Tibial nerve (tissue), 4 donors: ENCODE data around the gene INS. TPM values are rescaled to one million over a fixed set of nuclear protein-coding genes. Genes with fewer than 3 reads are reported as not detected.

Experiments used
- DNase-seq, 2 donors: peaks; one replicate each; pipeline ENCODE4 v3.0.0-alpha.2; 2019; ENCODE audit warnings: low spot score in 2 of 2
- H3K27ac ChIP-seq, 4 donors: fragments of 200-600 bp; sonication (generic) in 3 of 4; one replicate each; pipeline ENCODE4 v1.5.1; 2017 to 2019; ENCODE audit warnings: mild to moderate bottlenecking in 1 of 4
- H3K27me3 ChIP-seq, 2 donors: fragments of 200-600 bp; sonication (generic) in 1 of 2; one replicate each; pipeline versions ENCODE4 v1.5.1 to v1.6.0; 2017 to 2019
- H3K36me3 ChIP-seq, 3 donors: fragments of 200-600 bp; sonication (generic); one replicate each; pipeline ENCODE4 v1.5.1; 2018 to 2019
- H3K4me1 ChIP-seq, 4 donors: fragments of 200-600 bp; sonication (generic) in 3 of 4; one replicate each; pipeline ENCODE4 v1.5.1; 2017 to 2019
- H3K4me3 ChIP-seq, 4 donors: fragments of 200-600 bp; sonication (generic) in 3 of 4; one replicate each; pipeline ENCODE4 v1.5.1; 2017 to 2019; ENCODE audit warnings: mild to moderate bottlenecking in 1 of 4, moderate library complexity in 1 of 4
- H3K9me3 ChIP-seq, 4 donors: fragments of 200-600 bp; sonication (generic) in 3 of 4; one replicate each; pipeline ENCODE4 v1.5.1; 2017 to 2019
- EP300 ChIP-seq, 2 donors: sonication (generic); formaldehyde crosslinking; IDR thresholded peaks; one replicate each; pipeline ENCODE4 v1.6.1; 2017; ENCODE audit warnings: antibody characterized with exemption in 2 of 2, mild to moderate bottlenecking in 1 of 2
- POLR2A ChIP-seq, 2 donors: fragments of 450-650 bp; IDR thresholded peaks; one replicate each; pipeline ENCODE4 v1.6.1; 2017; ENCODE audit warnings: antibody characterized with exemption in 2 of 2, mild to moderate bottlenecking in 2 of 2, moderate library complexity in 2 of 2
- WGBS, 2 donors: methylation state at CpG; one replicate each; pipeline ENCODE4 v1.1.5; 2018; 5-methylcytosine and 5-hydroxymethylcytosine counted together
- total RNA-seq, 4 donors: library from RNA; depleted of rRNA; stranded (reverse); fragments of >200 nt; gene quantifications; one replicate each; pipeline ENCODE4 v1.1.0, GENCODE V29; 2016
- TF ChIP-seq, protein P1 (sequence below), 5 experiments: fragments of 200-600 bp in 3 of 5; fragments of 450-650 bp in 2 of 5; sonication (generic) in 3 of 5; IDR thresholded peaks; one replicate each; pipeline ENCODE4 v1.5.1; 2016 to 2019; ENCODE audit warnings: antibody characterized with exemption in 5 of 5, mild to moderate bottlenecking in 3 of 5, moderate library complexity in 2 of 5

INS gene
- total RNA-seq, 4 donors from 2014 or later: 1.8 TPM; not detected in 3

- Histone ChIP-seq H3K27me3 (peaks cover 6 to 100% of the 10 kb centered on the region in 2 donors), H3K9me3 (no peaks in the 10 kb centered on the region), H3K27ac (no peak overlapping the region), H3K4me1 (peaks cover 0 to 28% (median 9%) of the 10 kb centered on the region in 4 donors), H3K36me3 (no peaks in the 10 kb centered on the region), H3K4me3 (no peak overlapping the region)
- TF ChIP-seq, protein P1, sequence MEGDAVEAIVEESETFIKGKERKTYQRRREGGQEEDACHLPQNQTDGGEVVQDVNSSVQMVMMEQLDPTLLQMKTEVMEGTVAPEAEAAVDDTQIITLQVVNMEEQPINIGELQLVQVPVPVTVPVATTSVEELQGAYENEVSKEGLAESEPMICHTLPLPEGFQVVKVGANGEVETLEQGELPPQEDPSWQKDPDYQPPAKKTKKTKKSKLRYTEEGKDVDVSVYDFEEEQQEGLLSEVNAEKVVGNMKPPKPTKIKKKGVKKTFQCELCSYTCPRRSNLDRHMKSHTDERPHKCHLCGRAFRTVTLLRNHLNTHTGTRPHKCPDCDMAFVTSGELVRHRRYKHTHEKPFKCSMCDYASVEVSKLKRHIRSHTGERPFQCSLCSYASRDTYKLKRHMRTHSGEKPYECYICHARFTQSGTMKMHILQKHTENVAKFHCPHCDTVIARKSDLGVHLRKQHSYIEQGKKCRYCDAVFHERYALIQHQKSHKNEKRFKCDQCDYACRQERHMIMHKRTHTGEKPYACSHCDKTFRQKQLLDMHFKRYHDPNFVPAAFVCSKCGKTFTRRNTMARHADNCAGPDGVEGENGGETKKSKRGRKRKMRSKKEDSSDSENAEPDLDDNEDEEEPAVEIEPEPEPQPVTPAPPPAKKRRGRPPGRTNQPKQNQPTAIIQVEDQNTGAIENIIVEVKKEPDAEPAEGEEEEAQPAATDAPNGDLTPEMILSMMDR (IDR thresholded peaks at IDR 0.05): no peak
- no peak for TF ChIP-seq EP300 (IDR thresholded peaks at IDR 0.05)
- no peak for TF ChIP-seq POLR2A (IDR thresholded peaks at IDR 0.05)
- no peak for DNase-seq
- WGBS, 2 donors: 22 to 23% methylated on average over 17 to 18 of the region's 18 CpGs
Measured at GRCh38 chr11:2144544-2145248, 16.3 kb downstream of the INS start.

- no peak for DNase-seq
- no peak for TF ChIP-seq POLR2A (IDR thresholded peaks at IDR 0.05)
- TF ChIP-seq, protein P1 (IDR thresholded peaks at IDR 0.05): no peak
- TF ChIP-seq EP300 (IDR thresholded peaks at IDR 0.05): no peak
- H3K27ac ChIP-seq: no peak overlapping the region
- no peak overlapping the region for H3K4me3 ChIP-seq
- H3K36me3 ChIP-seq: no peaks in the 10 kb centered on the region
- no peaks in the 10 kb centered on the region for H3K9me3 ChIP-seq
- peaks cover 0 to 33% (median 9%) of the 10 kb centered on the region in 4 donors for H3K4me1 ChIP-seq
- WGBS, 2 donors: 4 to 7% methylated on average over 71 to 72 of the region's 72 CpGs
- peaks cover 6 to 96% of the 10 kb centered on the region in 2 donors for H3K27me3 ChIP-seq
Measured at GRCh38 chr11:2143799-2144543, 17.0 kb downstream of the INS start.

- H3K27me3 ChIP-seq: peaks cover 4 to 96% of the 10 kb centered on the region in 2 donors
- WGBS, 2 donors: 15 to 21% methylated on average over 12 of the region's 12 CpGs
Measured at GRCh38 chr11:2143477-2143798, 17.6 kb downstream of the INS start.

DNA sequence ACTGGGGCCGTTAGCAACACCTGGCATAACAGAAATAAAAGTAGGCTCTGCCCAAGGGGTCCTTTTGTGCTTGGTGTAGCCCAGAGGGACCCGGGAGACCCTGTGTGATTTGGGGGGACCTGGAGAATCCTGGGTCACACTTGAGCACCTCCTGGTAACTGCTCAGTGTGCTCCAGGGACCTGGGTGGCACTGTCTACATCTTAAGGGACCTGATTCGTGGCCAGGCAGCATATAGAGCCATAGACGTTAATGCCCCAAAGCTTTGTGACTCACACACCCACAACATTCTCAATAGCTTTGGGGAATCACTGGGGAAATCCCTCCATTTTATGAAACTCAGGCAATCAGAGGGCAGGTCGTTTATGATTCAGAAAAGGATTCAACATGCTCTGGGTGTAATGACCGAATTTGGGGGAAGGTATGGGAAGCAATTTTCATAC lies 18.2 kb downstream of the INS start:
- no peaks in the 10 kb centered on the region for H3K36me3 ChIP-seq
- H3K4me3 ChIP-seq: no peak overlapping the region
- 14 to 18% methylated on average over 6 of the region's 6 CpGs for WGBS, 2 donors
- TF ChIP-seq POLR2A (IDR thresholded peaks at IDR 0.05): no peak
- TF ChIP-seq EP300 (IDR thresholded peaks at IDR 0.05): no peak
- TF ChIP-seq, protein P1 (IDR thresholded peaks at IDR 0.05): no peak
- H3K27ac ChIP-seq: no peak overlapping the region
- H3K4me1 ChIP-seq: peaks cover 0 to 39% (median 9%) of the 10 kb centered on the region in 4 donors
- DNase-seq: no peak
- H3K27me3 ChIP-seq: peaks cover 4 to 95% of the 10 kb centered on the region in 2 donors
- H3K9me3 ChIP-seq: no peaks in the 10 kb centered on the region

More at GRCh38 chr11:2143477-2143798, 17.6 kb downstream of the INS start:
- no peak for DNase-seq
- Histone ChIP-seq H3K27ac (no peak overlapping the region), H3K36me3 (no peaks in the 10 kb centered on the region), H3K4me3 (no peak overlapping the region), H3K4me1 (peaks cover 0 to 38% (median 9%) of the 10 kb centered on the region in 4 donors), H3K9me3 (no peaks in the 10 kb centered on the region)
- TF ChIP-seq EP300 (IDR thresholded peaks at IDR 0.05): no peak
- TF ChIP-seq, protein P1 (IDR thresholded peaks at IDR 0.05): no peak
- TF ChIP-seq POLR2A (IDR thresholded peaks at IDR 0.05): no peak

- H3K9me3 ChIP-seq: no peaks in the 10 kb centered on the region
- DNase-seq: no peak
- H3K27me3 ChIP-seq: peaks cover 4 to 95% of the 10 kb centered on the region in 2 donors
- no peak for TF ChIP-seq POLR2A (IDR thresholded peaks at IDR 0.05)
- TF ChIP-seq, protein P1 (IDR thresholded peaks at IDR 0.05): no peak
- no peak for TF ChIP-seq EP300 (IDR thresholded peaks at IDR 0.05)
- H3K27ac ChIP-seq: no peak overlapping the region
- H3K4me3 ChIP-seq: no peak overlapping the region
- no peaks in the 10 kb centered on the region for H3K36me3 ChIP-seq
- 22% methylated on average over 5 of the region's 5 CpGs for WGBS, 2 donors
- peaks cover 0 to 44% (median 12%) of the 10 kb centered on the region in 4 donors for H3K4me1 ChIP-seq
Measured at GRCh38 chr11:2142300-2142759, 18.7 kb downstream of the INS start.
